HG03469 (cell line): ENCODE results near the gene SCN8A.

Source experiments
- ATAC-seq: cut with Tn5 transposase; IDR thresholded peaks from one replicate; pipeline ENCODE4 v1.9.1; 2021; ENCODE audit warnings: mild to moderate bottlenecking, moderate library complexity, moderate number of reproducible peaks; ENCODE audit not compliant: unreplicated experiment

The SCN8A gene

DNA sequence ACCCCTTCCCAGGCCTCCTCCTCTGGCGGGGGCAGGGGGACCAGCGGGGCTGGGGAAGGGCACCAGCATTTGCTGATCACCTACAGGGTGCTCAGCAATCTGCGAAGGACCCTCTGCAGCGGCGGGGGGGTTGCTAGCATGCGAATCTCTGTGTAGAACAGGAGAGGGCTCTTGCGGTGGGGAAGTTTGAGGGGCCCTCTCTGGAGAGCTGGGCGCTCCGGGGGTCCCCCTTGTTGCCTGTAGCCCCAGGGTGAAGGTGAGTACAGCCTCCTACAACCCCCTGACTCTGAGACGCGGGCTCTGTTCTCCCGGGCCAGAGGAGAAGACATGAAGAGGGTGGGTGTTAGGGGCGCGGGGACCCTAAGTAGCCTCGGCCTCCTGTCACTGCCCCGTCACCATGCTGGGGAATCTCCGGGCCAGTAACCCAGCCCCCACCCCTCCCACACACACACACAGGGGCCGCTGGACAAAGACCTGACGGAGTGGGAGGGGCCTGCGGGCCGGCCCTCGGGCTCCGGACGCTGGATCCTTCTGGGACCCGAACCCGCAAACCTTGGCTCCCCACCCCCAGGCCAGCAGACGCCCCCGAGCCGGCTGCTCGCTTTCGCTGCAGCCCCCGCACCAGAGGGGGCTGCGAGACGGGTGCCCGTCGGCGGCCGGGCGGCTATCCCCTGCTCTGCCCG, 256.8 kb downstream of the SCN8A start:
- no peak for ATAC-seq

- ATAC-seq = no peak
Measured at GRCh38 chr12:51848326-51848727, 257.3 kb downstream of the SCN8A start, which contains the start of gene FIGNL2. Gene FIGNL2 (minus strand): TSS chr12:51848718. CDS start chr12:51822413, 26,305 bp downstream.

GRCh38 chr12:51848841-51849735, 258.1 kb downstream of the SCN8A start:
- ATAC-seq = no peak

DNA sequence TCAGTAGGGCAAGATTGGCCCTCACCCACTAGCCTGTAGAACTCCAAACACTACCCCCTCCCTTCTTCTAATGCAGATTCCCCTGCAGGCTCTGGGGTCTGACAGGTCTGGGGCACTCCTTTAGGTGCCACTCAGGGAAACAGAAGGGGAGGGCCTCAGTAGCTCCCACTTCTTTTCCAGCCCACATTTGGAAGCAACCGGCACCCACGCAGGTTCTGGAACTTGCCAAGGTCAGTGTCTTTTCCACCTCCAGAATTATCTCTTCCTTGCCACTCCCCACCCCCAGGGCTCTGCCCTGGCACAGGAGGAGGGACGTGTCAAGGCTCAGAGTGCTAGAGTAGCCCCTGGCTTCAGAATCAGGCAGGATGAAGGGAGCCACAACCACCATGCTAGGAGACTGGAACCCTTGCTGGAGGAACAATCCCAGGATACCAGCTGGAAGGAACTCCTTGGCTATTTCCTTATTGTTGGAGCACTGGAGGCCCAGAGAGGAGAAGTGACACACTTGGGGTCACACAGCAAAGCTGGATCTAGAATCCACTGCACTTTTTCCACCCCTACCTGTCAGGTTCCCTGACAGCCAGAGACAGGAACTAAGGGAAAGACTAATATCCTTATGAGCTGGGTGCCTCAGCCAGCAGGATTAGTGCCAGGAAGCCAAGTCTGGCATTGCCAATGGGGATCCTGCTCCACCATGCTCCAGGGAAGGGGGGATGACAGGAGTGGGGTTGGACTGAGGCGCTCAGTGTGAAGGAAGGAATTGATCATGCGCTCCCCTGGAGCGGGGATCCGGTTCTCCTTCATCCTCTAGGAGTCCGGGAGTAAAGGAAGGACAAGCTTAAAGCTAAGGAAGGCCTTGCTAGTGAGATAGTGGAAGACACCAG, 259.3 kb downstream of the SCN8A start:
- ATAC-seq = no peak

DNA sequence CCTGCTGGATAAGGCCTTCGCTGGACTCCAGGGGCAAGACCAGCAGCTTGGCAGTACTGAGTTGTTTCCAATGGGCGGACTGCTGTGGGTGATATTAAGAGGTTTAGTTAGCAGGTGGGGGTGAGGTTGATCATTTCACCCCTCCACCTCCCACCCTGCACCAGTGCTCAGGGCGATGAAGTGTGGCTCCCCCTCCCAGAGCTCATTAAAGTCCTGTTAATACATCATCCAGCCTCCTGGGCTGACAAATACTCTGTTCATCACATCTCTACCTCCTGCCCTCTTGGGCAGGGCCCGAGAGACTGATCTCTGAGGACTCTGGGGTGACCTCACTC, 259.9 kb downstream of the SCN8A start:
- ATAC-seq = no peak

DNA sequence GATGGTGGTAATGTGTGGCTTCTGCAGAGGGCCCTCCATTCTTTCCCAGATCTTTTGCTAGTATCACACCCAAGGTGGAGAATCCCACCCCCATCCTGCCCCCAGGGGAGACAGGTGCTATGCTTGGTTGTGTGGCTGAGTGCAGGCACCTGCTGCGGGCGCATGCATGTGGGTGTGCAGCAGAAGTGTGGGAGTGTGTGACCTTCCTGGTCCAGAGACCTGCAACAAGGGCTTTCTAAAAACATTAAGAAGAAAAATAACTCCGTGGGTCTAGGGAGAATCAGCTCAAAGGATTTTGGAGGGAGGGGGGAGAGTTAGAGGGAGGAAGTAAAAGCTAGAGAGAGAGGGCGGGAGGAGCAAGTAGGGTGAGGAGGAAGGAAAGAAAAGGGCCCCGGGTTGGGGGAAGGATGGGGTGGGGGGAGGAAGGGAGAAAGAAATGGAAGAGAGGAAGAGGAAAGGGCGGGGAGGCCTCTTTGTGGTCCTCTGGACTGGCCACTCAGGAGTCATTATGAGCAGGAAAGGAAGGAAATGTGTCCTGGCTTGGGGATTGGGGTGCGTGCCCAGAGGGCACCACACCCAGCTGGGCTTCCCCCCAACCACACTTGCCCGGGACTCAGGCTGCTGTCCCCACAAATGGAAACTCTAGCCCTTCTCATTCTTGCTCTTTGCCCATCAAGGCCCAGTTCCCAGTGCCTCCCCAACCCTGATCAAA, 260.5 kb downstream of the SCN8A start:
- no peak for ATAC-seq

DNA sequence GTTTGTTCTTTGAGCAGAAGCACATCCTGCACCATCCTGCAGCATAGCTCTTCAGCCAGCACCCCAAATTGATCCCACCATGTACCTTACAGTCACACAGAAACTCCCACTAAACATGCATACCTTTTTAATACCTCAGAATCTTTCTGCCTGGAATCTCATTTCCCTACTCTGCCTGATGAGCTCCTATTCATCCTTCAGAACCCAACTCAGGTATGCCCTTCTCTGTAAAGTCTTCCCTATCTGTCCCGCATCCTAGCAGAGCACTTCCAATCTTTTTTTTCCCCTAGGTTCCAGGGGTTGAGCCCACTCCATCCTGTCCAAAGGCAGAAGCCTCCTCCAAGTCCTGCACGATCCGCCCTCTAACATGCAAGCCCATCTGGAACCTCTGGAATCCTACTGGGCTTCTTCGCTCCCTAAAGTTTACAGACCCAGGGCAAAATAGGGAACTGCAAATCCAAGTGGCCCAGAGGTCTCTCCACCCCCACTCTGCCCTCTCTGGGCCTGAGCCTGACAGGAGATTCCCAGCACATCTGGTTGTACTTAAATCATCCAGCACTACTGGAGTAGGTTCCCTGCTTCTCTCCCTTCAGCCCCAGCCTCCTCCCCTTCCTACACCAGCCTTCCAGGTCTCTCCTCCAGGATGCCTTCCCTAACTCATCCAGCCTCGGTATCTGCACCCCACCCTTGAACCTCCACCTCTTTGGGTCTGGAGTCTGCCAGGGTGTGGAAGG, 261.5 kb downstream of the SCN8A start:
- no peak for ATAC-seq

DNA sequence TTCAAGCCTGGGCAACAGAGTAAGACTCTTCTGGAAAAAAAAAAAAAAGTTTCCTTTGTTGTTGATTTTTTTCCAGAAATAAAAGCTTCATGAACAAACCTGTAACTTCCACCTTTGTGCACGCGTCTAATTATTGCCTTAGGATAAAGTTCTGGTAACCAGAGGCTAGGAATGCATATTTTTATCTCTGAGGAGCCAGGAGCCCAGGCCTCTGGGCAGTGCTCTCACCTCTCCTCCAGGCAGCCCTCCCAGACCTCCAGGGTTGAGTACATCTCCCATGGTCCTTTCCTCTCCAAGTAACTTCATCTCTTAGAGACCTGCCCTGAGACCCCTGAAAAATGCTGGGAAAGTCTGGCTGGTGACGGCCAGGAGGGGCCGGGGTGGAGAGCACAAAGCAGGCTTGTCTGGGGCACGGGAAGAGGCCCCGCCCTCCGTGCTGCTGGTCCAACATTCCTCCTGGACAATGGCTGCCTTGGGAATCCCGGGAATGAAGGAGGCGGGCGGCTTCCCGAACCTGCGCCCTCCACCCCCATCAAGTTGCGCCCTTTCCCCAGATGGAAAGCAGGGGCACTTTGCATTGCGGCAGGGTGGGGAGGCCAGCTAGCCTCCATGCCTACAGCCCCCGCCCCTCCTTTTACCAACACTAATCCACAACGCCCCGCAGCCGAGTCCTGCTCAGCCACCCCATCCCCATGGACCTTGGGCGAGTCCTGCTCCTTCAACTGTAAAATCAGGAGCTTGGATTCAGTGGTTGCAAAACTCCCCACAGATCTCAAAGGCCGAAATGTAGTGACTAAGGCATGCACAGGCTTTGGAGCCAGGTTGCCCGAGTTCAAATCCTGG, 264.8 kb downstream of the SCN8A start:
- ATAC-seq = no peak

DNA sequence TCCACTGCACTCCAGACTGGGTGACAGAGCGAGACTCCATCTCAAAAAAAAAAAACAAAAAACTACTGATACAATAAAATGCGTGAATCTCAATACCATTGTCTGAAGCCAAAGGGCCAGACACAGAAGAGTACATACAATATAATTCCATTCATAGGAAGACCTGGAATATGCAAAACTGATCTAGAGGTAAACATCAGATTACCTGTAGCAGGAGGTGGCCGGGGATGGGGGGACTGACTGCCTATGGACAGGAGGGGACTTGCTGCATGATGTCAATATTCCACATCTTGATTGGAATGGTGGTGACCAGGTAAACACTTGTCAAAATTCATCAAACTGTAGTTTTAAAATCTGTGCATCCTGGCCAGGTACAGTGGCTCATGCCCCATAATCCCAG, 270.0 kb downstream of the SCN8A start:
- ATAC-seq = no peak
